GM06990 (cell line): Measurements from ENCODE around the gene ALPL.

Source experiments
- DNase-seq: peaks from one replicate; pipeline ENCODE4 v3.0.0-alpha.2; 2011; ENCODE audit not compliant: insufficient read length; ENCODE audit errors: extremely low read depth
- H3K27me3 ChIP-seq: replicated peaks from 2 replicates; pipeline ENCODE4 v1.6.0; 2011; ENCODE audit warnings: low read length; ENCODE audit not compliant: control insufficient read depth, insufficient read depth
- H3K36me3 ChIP-seq: 2 replicates; pipeline ENCODE4 v1.5.1; 2011; ENCODE audit warnings: low read length; ENCODE audit not compliant: control insufficient read depth, insufficient read depth
- H3K4me3 ChIP-seq: replicated peaks from 2 replicates; pipeline ENCODE4 v1.5.1; 2011; ENCODE audit warnings: low read depth, mild to moderate bottlenecking, control low read depth, low read length
- CTCF ChIP-seq: IDR thresholded peaks from 2 replicates; pipeline ENCODE4 v1.5.1; 2011; ENCODE audit warnings: low read length, control low read depth, mild to moderate bottlenecking, inconsistent platforms; ENCODE audit not compliant: insufficient read depth, poor library complexity, severe bottlenecking

Gene ALPL

GRCh38 chr1:21620011-21620410 lies 110.8 kb downstream of the ALPL start:
- no peak for TF ChIP-seq CTCF
- no peak overlapping the region for H3K4me3 ChIP-seq
- H3K36me3 ChIP-seq: no peaks in the 10 kb centered on the region
- DNase-seq: no peak
- no peaks in the 10 kb centered on the region; the same call in none of the 2 replicates for H3K27me3 ChIP-seq

- DNase-seq: no peak
Observed at GRCh38 chr1:21620496-21620895, 111.3 kb downstream of the ALPL start.

GRCh38 chr1:21621051-21621450 lies 111.8 kb downstream of the ALPL start:
- no peak overlapping the region for H3K4me3 ChIP-seq
- TF ChIP-seq CTCF: no peak

More at GRCh38 chr1:21620496-21620895, 111.3 kb downstream of the ALPL start:
- Histone ChIP-seq H3K4me3 (no peak overlapping the region), H3K36me3 (no peaks in the 10 kb centered on the region), H3K27me3 (no peaks in the 10 kb centered on the region; the same call in none of the 2 replicates)
- TF ChIP-seq CTCF: no peak

GRCh38 chr1:21621761-21622436 lies 112.7 kb downstream of the ALPL start:
- H3K36me3 ChIP-seq: no peaks in the 10 kb centered on the region
- no peak for TF ChIP-seq CTCF
- no peaks in the 10 kb centered on the region; the same call in none of the 2 replicates for H3K27me3 ChIP-seq
- no peak for DNase-seq
- H3K4me3 ChIP-seq: no peak overlapping the region

More at GRCh38 chr1:21621051-21621450, 111.8 kb downstream of the ALPL start:
- no peak for DNase-seq
- Histone ChIP-seq H3K27me3 (no peaks in the 10 kb centered on the region; the same call in none of the 2 replicates), H3K36me3 (no peaks in the 10 kb centered on the region)

GRCh38 chr1:21622466-21623315 lies 113.5 kb downstream of the ALPL start:
- no peak for TF ChIP-seq CTCF
- no peaks in the 10 kb centered on the region for H3K36me3 ChIP-seq
- DNase-seq: no peak
- no peaks in the 10 kb centered on the region; the same call in none of the 2 replicates for H3K27me3 ChIP-seq
- no peak overlapping the region for H3K4me3 ChIP-seq
